Left lung (tissue), 10 donors: Measurements from ENCODE around the gene CRB2. TPM values are rescaled to one million over a fixed set of nuclear protein-coding genes. Genes with fewer than 3 reads are reported as not detected.

Source experiments
- ATAC-seq: fragments of 200-7000 bp; cut with Tn5 transposase; one replicate; pipeline ENCODE4 v1.9.1; 2020; ENCODE audit warnings: moderate library complexity
- DNase-seq, 4 donors: peaks; one replicate each; pipeline ENCODE4 v3.0.0-alpha.2; 2013 to 2020
- H3K27ac ChIP-seq, 2 donors: fragments of 200-600 bp; sonication (generic) in 1 of 2; one replicate each; pipeline versions ENCODE4 v1.5.0 to v1.8.0; 2020 to 2021
- H3K27me3 ChIP-seq, 2 donors: fragments of 200-600 bp; sonication (generic) in 1 of 2; one replicate each; pipeline versions ENCODE4 v1.5.0 to v1.8.0; 2020 to 2021
- H3K36me3 ChIP-seq, 2 donors: fragments of 200-600 bp; sonication (generic) in 1 of 2; one replicate each; pipeline versions ENCODE4 v1.5.0 to v1.8.0; 2020 to 2021
- H3K4me1 ChIP-seq, 2 donors: fragments of 200-600 bp; one replicate each; pipeline ENCODE4 v1.8.0; 2021
- H3K4me3 ChIP-seq, 2 donors: fragments of 200-600 bp; sonication (generic) in 1 of 2; one replicate each; pipeline versions ENCODE4 v1.5.0 to v1.8.0; 2020 to 2021; ENCODE audit warnings: mild to moderate bottlenecking in 1 of 2
- H3K9me3 ChIP-seq, 2 donors: fragments of 200-600 bp; sonication (generic) in 1 of 2; one replicate each; pipeline versions ENCODE4 v1.5.0 to v1.8.0; 2020 to 2021
- CTCF ChIP-seq, 2 donors: fragments of 200-600 bp; sonication (generic) in 1 of 2; IDR thresholded peaks; one replicate each; pipeline versions ENCODE4 v1.5.0 to v1.8.0; 2021; ENCODE audit warnings: antibody characterized with exemption in 2 of 2
- intact Hi-C, 2 donors: fragments of 100-400 bp; cut with DNase I; formaldehyde crosslinking; loops; one replicate each; pipeline versions ENCODE4 v1.11.2 to v1.14.2; 2022
- polyA plus RNA-seq, 6 donors: library from polyadenylated mRNA; unstranded; fragments of 120-200 nt; gene quantifications; one replicate each; pipeline ENCODE4 v1.2.1, GENCODE V29; 2013; ENCODE audit not compliant: insufficient read length in 6 of 6
- total RNA-seq, 2 donors: library from RNA; stranded (reverse); fragmentation: NEBNext Ultra II Directional; extraction: Animal tissue kit (Norgen Biotek cat#: 25700); gene quantifications; one replicate each; pipeline ENCODE4 v1.2.1, GENCODE V29; 2021
- donor health status: DM: no; HTN: yes; CAD: no.
- donor health status: DM: no; HTN: no; CAD: no.

The CRB2 gene
- total and polyA plus RNA-seq, 8 donors = 0.08 to 0.58 (median 0.34) TPM

- TF ChIP-seq CTCF (IDR thresholded peaks at IDR 0.05) = no peak
These were observed 43.6 kb upstream of the CRB2 start for GRCh38 chr9:123312306-123312877.

GRCh38 chr9:123314617-123315016 lies 41.4 kb upstream of the CRB2 start:
- intact Hi-C loops = no loop called here
- ATAC-seq = no peak
- Histone ChIP-seq H3K9me3 (no peaks in the 10 kb centered on the region), H3K27me3 (no peaks in the 10 kb centered on the region), H3K27ac (no peak overlapping the region), H3K36me3 (no peaks in the 10 kb centered on the region), H3K4me1 (peaks cover 7 to 9% of the 10 kb centered on the region in 2 donors), H3K4me3 (no peak overlapping the region)
- no peak for DNase-seq
- TF ChIP-seq CTCF (IDR thresholded peaks at IDR 0.05) = no peak

More at GRCh38 chr9:123312306-123312877, 43.6 kb upstream of the CRB2 start:
- no peaks in the 10 kb centered on the region for H3K36me3 ChIP-seq
- DNase-seq (no peak), ATAC-seq (no peak)
- H3K4me3 ChIP-seq = no peak overlapping the region
- H3K9me3 ChIP-seq = no peaks in the 10 kb centered on the region
- no peak overlapping the region for H3K27ac ChIP-seq
- H3K4me1 ChIP-seq = no peaks in the 10 kb centered on the region
- no peaks in the 10 kb centered on the region for H3K27me3 ChIP-seq
- intact Hi-C loops = no loop called here

- Histone ChIP-seq H3K4me3 (no peak overlapping the region), H3K27me3 (no peaks in the 10 kb centered on the region), H3K9me3 (no peaks in the 10 kb centered on the region), H3K36me3 (no peaks in the 10 kb centered on the region), H3K27ac (no peak overlapping the region), H3K4me1 (peaks cover 7 to 18% of the 10 kb centered on the region in 2 donors)
- DNase-seq = no peak
- no peak for ATAC-seq
- TF ChIP-seq CTCF (IDR thresholded peaks at IDR 0.05) = no peak
- intact Hi-C loops = no loop called here
These were observed 40.4 kb upstream of the CRB2 start for GRCh38 chr9:123315635-123316034.

GRCh38 chr9:123316053-123316718 lies 39.8 kb upstream of the CRB2 start:
- H3K9me3 ChIP-seq = no peaks in the 10 kb centered on the region
- intact Hi-C loops = no loop called here
- ATAC-seq = no peak
- no peak for DNase-seq
- H3K27me3 ChIP-seq = no peaks in the 10 kb centered on the region
- TF ChIP-seq CTCF (IDR thresholded peaks at IDR 0.05) = no peak
- peaks cover 7 to 18% of the 10 kb centered on the region in 2 donors for H3K4me1 ChIP-seq
- no peaks in the 10 kb centered on the region for H3K36me3 ChIP-seq
- H3K4me3 ChIP-seq = no peak overlapping the region
- H3K27ac ChIP-seq = no peak overlapping the region

GRCh38 chr9:123318202-123318601 lies 37.8 kb upstream of the CRB2 start:
- DNase-seq (no peak), ATAC-seq (peak; percentile 14)
- Histone ChIP-seq H3K27ac (no peak overlapping the region), H3K27me3 (no peaks in the 10 kb centered on the region), H3K36me3 (no peaks in the 10 kb centered on the region), H3K4me3 (no peak overlapping the region), H3K4me1 (peaks cover 10 to 18% of the 10 kb centered on the region in 2 donors), H3K9me3 (no peaks in the 10 kb centered on the region)
- intact Hi-C loops = no loop called here
- no peak for TF ChIP-seq CTCF (IDR thresholded peaks at IDR 0.05)
